ENCODE results near the gene KLHL17. TPM values are rescaled to one million over a fixed set of nuclear protein-coding genes. Genes with fewer than 3 reads are reported as not detected.

KLHL17 gene
- polyA plus RNA-seq (2011; rRNA removed) (5.7 and 8.5 TPM in 2 replicates), polyA plus RNA-seq (2017; fragmentation: RNase III; extraction: RNeasy Plus Mini Kit Qiagen cat#74134 plus additional on column Dnase treatment) (17.9 to 21.6 TPM (median 18.7 TPM) in 3 replicates), polyA minus RNA-seq (2011; rRNA and poly(A)+ RNA removed) (1.9 and 2.5 TPM in 2 replicates)
- polyA plus RNA-seq (2012; cell fraction: cytosol; rRNA removed): 24.0 and 29.4 TPM in 2 replicates
- polyA plus RNA-seq (2012; cell fraction: nucleus; rRNA removed): 322 and 395 TPM in 2 replicates

DNA sequence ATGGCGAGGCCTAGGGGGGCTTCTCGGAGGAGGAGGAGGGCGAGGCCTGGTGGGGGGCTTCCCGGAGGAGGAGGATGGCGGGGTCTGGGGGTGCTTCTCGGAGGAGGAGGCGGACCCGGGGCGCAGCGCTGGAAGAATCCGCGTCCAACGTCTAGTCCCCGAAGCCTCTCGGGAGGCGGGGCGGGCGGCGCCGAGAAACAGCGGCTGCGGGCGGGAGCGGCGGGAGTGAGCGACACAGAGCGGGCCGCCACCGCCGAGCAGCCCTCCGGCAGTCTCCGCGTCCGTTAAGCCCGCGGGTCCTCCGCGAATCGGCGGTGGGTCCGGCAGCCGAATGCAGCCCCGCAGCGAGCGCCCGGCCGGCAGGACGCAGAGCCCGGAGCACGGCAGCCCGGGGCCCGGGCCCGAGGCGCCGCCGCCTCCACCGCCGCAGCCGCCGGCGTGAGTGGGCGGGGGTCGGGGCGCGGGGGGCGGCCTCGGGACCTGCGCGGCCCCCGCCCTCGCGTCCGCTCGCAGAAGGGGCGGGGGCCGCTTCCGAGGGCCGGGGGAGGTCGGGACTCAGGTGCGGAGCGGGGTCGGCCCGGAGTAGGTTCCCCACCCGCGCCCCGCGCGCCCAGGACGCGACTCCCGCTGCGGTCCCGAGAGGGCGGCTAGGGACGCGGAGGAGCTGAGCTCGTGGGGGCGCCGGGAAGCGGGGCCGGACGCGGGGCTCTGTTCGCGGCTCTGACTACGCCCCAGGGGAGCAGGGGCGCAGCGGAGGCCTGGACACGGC is at the start of gene KLHL17:
Gene KLHL17, plus strand, starts transcription at position 222 of the 769 bp plus-strand sequence. Its CDS starts 110 bp downstream, at position 332.
- Histone ChIP-seq H3K9me3 (no peaks in the 10 kb centered on the region), H3K27ac (peak within 1 kb of the TSS; percentile 89 to 93), H3K4me1 (peaks cover 13% of the 10 kb centered on the region), H3K4me3 (peak within 1 kb of the TSS; percentile 84), H3K4me2 (peak within 1 kb of the TSS; percentile 82)
- ATAC-seq (peak; percentile 72 to 81), FAIRE-seq (no peak), DNase-seq (ENCODE audit: low read depth in 1 of 2, low spot score in 1 of 2) (peak in 1 of 2 experiments; percentile 62)
- ChIA-PET CTCF (interaction anchor here (0.8 kb wide), 1 partner anchor 19 kb away, joined by 3 read pairs; no protein-coding TSS in a partner anchor), POLR2A (no interaction called here)
- no CpG with 5 or more reads among the region's 109 CpGs for WGBS (ENCODE audit: missing lambda C conversion rate)
- no peak for TF ChIP-seq MAFK (IDR thresholded peaks at IDR 0.05; ENCODE audit: partially characterized antibody)
- TF ChIP-seq, protein P1, sequence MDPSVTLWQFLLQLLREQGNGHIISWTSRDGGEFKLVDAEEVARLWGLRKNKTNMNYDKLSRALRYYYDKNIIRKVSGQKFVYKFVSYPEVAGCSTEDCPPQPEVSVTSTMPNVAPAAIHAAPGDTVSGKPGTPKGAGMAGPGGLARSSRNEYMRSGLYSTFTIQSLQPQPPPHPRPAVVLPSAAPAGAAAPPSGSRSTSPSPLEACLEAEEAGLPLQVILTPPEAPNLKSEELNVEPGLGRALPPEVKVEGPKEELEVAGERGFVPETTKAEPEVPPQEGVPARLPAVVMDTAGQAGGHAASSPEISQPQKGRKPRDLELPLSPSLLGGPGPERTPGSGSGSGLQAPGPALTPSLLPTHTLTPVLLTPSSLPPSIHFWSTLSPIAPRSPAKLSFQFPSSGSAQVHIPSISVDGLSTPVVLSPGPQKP (IDR thresholded peaks at IDR 0.05; ENCODE audit: low read depth, low read length): no peak
- TF ChIP-seq, protein P2, sequence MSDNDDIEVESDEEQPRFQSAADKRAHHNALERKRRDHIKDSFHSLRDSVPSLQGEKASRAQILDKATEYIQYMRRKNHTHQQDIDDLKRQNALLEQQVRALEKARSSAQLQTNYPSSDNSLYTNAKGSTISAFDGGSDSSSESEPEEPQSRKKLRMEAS (IDR thresholded peaks at IDR 0.05): 0 out of 2 replicates have a peak, but pooled peaks have one; percentile 21
- TF ChIP-seq, protein P3, sequence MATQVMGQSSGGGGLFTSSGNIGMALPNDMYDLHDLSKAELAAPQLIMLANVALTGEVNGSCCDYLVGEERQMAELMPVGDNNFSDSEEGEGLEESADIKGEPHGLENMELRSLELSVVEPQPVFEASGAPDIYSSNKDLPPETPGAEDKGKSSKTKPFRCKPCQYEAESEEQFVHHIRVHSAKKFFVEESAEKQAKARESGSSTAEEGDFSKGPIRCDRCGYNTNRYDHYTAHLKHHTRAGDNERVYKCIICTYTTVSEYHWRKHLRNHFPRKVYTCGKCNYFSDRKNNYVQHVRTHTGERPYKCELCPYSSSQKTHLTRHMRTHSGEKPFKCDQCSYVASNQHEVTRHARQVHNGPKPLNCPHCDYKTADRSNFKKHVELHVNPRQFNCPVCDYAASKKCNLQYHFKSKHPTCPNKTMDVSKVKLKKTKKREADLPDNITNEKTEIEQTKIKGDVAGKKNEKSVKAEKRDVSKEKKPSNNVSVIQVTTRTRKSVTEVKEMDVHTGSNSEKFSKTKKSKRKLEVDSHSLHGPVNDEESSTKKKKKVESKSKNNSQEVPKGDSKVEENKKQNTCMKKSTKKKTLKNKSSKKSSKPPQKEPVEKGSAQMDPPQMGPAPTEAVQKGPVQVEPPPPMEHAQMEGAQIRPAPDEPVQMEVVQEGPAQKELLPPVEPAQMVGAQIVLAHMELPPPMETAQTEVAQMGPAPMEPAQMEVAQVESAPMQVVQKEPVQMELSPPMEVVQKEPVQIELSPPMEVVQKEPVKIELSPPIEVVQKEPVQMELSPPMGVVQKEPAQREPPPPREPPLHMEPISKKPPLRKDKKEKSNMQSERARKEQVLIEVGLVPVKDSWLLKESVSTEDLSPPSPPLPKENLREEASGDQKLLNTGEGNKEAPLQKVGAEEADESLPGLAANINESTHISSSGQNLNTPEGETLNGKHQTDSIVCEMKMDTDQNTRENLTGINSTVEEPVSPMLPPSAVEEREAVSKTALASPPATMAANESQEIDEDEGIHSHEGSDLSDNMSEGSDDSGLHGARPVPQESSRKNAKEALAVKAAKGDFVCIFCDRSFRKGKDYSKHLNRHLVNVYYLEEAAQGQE (IDR thresholded peaks at IDR 0.05): no peak
- no peak for TF ChIP-seq RARB (CRISPR knock-in tag; IDR thresholded peaks at IDR 0.05)
- peak in 1 of 2 experiments; percentile 37; a peak in 1 of 5 replicates for TF ChIP-seq JUN (IDR thresholded peaks at IDR 0.05)
- TF ChIP-seq HDAC2 (IDR thresholded peaks at IDR 0.05): no peak
- TF ChIP-seq GATA3 (IDR thresholded peaks at IDR 0.05; ENCODE audit: borderline replicate concordance): no peak
- peak; percentile 35; the same call in 1 of the 2 replicates for TF ChIP-seq POLR2A (IDR thresholded peaks at IDR 0.05; ENCODE audit: low read length)
- no peak for TF ChIP-seq TFCP2L1 (CRISPR knock-in tag; IDR thresholded peaks at IDR 0.05)
- peak; percentile 98 for TF ChIP-seq ZFP36 (IDR thresholded peaks at IDR 0.05; ENCODE audit: borderline replicate concordance, partially characterized antibody)
- TF ChIP-seq RFX5 (IDR thresholded peaks at IDR 0.05): no peak
- TF ChIP-seq SMC3 (IDR thresholded peaks at IDR 0.05): no peak

DNA sequence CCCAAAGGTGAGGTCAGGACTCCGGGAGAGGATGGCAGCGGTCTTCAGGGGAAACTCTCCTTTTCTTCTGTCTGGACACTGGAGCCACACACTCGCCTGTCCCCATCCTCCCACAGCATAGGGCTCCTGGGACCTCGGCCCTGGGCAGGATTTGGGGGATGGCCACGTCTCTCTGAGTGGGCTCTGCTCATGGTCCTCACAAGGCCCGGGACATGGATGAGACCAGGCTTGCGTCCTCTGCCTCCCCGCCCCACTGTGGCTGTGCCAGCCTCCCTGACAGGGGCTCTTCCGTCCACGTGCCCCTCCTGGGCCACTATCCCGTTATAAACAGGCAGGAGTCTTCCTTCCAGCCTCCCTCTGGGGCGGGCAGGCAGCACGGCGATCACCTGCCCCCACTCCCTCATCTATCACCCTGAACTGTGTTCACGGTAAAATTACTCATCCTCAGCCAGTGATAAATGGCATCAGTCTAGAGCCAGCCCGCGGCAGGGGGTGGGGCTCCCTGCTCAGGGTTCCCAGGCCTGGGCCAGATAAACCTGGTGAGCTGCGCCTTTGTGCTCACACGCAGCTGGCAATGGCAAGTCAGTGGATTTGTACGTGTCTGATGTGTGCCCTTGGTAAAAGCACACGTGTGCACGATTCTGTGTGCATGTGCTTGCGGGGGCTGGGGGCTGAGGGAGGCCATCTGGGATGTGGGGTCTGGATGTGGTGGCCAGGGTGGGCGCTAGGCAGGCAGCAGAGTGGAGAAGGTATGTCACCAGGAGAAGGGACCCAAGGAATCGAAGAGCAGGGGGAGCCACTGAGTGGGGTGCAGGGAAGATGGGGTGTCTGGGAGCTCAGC is 49.3 kb upstream of the KLHL17 start:
- peak overlapping the region; percentile 17 to 89; a peak in 5 of 6 replicates for H3K27ac ChIP-seq
- peak; percentile 66 to 70 for ATAC-seq
- H3K4me1 ChIP-seq: peaks cover 58% of the 10 kb centered on the region
- ChIA-PET POLR2A (no interaction called here), CTCF (interaction anchor here (0.9 to 4.3 kb wide), 5 partner anchors 8 to 65 kb away, joined by 3 to 30 read pairs (median 4); no protein-coding TSS in a partner anchor)
- FAIRE-seq: no peak
- DNase-seq (ENCODE audit: low read depth in 1 of 2, low spot score in 1 of 2): peak; percentile 55 to 59
- no peak overlapping the region for H3K4me3 ChIP-seq
- WGBS (ENCODE audit: missing lambda C conversion rate): 45% methylated on average over 12 of the region's 25 CpGs
- peak overlapping the region; percentile 52 for H3K4me2 ChIP-seq
- H3K9me3 ChIP-seq: no peaks in the 10 kb centered on the region
- TF ChIP-seq RARB (CRISPR knock-in tag; IDR thresholded peaks at IDR 0.05) (no peak), FOSB (CRISPR knock-in tag; IDR thresholded peaks at IDR 0.05) (no peak), CHD2 (IDR thresholded peaks at IDR 0.05; ENCODE audit: low read length, partially characterized antibody) (no peak), FOSL2 (IDR thresholded peaks at IDR 0.05) (no peak), FOSL2 (CRISPR knock-in tag; IDR thresholded peaks at IDR 0.05) (0 out of 2 replicates have a peak, but pooled peaks have one; percentile 15), RAD21 (conservative IDR thresholded peaks at IDR 0.05 in 1 of 2, IDR thresholded peaks at IDR 0.05 in 1 of 2) (no peak), ESRRA (IDR thresholded peaks at IDR 0.05; ENCODE audit: borderline replicate concordance, low read length) (no peak), ZFP36 (IDR thresholded peaks at IDR 0.05; ENCODE audit: borderline replicate concordance, partially characterized antibody) (no peak), KDM5A (IDR thresholded peaks at IDR 0.05) (no peak)
- TF ChIP-seq, protein P2 (IDR thresholded peaks at IDR 0.05): peak; percentile 56
- TF ChIP-seq, protein P1 (IDR thresholded peaks at IDR 0.05; ENCODE audit: low read depth, low read length): no peak
- TF ChIP-seq, protein P4, sequence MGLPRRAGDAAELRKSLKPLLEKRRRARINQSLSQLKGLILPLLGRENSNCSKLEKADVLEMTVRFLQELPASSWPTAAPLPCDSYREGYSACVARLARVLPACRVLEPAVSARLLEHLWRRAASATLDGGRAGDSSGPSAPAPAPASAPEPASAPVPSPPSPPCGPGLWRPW (IDR thresholded peaks at IDR 0.05): no peak
- TF ChIP-seq, protein P3 (IDR thresholded peaks at IDR 0.05): no peak
